Hepatic stellate cell (primary cell): ENCODE data around the gene PCGF3.
"Not testable (repeated sequence)": the region's sequence is repeated elsewhere in the genome, so short reads cannot be mapped to it uniquely, and the experiment has no call there.

Source experiments
- DNase-seq: peaks from one replicate; pipeline ENCODE4 v3.0.0; 2011; ENCODE audit warnings: low spot score

PCGF3 gene

GRCh38 chr4:683247-683897 lies 22.3 kb upstream of the PCGF3 start:
- no peak for DNase-seq

DNA sequence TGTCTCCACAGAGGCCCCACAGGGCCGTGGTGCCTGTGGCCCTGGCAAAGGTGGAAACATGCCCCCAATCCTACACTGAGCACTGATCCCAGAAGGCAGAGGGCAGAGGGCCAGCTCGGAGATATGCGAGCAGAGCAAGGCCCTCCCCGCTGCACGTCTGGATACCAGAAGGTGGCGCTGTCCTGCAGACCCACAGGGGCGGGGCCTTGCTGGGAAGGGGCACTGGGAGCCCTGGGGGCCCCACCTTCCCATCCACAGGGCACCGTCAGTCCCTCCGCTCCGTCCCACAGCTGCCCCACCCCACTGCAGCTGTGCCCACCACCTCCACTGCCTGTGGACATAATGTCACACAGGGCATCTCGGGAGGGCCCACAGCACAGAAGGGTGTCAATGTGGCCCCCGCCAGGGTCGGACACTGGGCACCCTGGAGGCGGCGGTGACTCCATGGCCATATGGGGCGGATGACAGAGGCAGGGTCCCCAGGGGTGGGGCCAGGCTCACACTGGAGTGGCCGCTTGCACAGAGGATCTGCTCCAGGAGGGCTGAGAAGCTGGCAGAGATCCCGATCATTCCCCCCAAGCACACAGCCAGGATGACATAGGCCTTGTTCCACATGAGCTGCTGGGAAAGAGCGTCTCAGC lies 21.5 kb upstream of the PCGF3 start:
- peak; percentile 67 for DNase-seq

- DNase-seq = no peak
Measured at GRCh38 chr4:684623-685327, 20.9 kb upstream of the PCGF3 start.

DNA sequence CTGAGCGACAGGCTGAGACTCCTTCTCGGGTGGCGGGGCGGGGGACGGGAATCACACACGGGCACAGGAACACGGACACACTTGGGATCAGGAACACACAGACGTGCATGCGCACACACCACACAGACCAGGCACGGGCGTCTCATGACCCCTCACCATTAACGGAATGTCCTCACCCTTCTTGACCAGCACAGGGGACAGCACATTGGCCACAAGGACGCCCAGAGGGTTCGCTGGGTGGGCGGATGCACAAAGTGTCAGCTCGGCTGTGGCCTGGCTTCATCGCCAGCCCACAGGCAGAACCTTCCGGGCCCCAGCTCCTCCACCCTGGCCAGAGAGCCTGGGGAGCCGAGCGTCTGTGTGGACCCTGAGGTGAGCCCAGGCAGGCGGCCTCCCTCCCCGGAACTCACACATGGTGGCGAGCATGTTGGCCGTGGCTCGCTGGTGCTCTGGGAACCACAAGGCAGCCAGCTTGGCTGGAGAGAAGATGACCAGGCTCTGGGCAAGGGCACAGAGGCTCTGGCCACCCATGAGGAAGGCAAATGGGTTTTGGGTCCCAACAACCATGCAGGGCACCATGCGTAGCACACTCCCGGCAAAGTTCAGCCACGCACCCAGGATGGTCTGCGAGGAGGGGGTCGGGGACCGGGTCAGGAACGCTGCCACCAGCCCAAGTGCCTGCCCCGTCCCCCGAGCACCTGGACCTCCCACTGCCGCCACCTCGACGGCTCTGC lies 19.8 kb upstream of the PCGF3 start:
- no peak for DNase-seq

DNA sequence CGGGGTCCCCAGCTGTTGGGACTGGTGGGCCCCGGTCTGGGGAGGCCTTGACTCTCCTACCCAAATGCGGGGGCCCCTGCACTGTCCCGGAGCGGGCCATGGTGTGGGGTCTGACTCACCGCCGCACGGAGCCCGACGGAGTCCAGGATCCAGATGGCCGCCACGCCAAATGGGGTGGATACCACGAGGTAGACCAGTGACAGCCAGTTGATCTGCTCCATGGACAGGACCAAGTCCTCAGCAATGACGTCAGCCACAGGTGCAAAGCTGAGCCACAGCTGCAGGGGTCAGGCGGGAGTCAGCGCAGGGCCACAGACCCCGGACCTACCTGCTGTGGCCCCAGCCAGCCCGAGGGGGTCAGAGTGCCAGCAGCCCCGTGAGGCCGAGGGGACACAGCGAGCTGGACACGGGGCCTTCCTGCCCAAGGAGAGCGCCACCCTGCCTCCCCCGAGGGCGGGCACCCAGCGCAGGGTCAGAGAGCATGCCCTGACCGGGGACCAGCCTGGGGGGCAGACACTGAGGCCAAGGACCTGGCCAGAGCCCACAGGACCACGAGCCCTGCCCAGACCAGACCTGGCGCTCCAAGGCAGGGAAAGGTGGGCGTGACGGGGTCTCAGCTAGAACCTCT lies 19.1 kb upstream of the PCGF3 start:
- DNase-seq = no peak

GRCh38 chr4:687048-687970 lies 18.3 kb upstream of the PCGF3 start:
- DNase-seq = peak; percentile 98

- no peak for DNase-seq
Measured at GRCh38 chr4:687971-688853, 17.4 kb upstream of the PCGF3 start.

DNA sequence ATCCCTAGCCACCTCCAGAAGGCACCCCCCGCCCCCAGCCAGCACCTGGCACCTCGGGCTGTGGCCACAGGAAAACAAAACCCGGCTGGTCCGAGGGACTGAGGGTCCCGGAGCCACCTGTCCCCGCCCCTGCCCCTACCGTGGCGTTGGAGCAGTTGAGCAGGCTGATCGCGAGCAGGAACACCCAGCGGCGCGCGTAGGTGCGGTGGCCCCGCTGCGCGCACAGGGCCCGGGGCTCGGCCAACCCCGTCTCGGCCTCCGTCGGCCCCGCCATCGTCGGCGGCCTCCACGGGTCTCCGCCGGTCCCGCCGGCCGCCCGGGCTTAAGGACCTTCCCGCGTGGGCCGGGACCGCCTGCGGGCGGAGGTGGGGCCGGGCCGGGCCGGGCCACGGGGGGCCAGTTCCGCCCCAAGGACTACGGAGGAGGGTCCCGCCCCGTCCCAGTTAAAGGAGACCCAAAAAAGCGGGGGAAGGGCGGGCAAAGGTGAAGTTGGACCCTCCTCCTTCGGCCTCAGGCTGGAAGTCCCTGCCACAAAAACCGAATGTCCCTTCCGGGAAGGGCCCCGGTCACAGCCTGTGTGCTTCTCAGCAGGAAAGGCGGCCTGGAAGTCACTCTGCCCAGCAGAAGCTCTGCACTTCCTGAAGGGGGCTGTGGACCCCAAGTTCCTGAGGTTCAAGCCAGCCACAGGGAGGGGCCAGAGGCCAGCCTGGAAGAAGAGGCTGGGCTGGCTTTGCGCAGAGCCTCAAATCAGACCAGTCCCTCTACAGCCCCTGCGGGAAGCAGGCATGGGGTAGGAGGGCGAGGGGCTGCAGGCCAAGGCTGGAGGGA lies 16.6 kb upstream of the PCGF3 start, which contains the start of gene SLC49A3:
Gene SLC49A3 (minus strand): TSS at position 298 of the 828 bp plus-strand sequence. CDS start 24 bp downstream, at position 274.
- no peak for DNase-seq

- no peak for DNase-seq
Measured at GRCh38 chr4:689723-690122, 15.9 kb upstream of the PCGF3 start.

DNA sequence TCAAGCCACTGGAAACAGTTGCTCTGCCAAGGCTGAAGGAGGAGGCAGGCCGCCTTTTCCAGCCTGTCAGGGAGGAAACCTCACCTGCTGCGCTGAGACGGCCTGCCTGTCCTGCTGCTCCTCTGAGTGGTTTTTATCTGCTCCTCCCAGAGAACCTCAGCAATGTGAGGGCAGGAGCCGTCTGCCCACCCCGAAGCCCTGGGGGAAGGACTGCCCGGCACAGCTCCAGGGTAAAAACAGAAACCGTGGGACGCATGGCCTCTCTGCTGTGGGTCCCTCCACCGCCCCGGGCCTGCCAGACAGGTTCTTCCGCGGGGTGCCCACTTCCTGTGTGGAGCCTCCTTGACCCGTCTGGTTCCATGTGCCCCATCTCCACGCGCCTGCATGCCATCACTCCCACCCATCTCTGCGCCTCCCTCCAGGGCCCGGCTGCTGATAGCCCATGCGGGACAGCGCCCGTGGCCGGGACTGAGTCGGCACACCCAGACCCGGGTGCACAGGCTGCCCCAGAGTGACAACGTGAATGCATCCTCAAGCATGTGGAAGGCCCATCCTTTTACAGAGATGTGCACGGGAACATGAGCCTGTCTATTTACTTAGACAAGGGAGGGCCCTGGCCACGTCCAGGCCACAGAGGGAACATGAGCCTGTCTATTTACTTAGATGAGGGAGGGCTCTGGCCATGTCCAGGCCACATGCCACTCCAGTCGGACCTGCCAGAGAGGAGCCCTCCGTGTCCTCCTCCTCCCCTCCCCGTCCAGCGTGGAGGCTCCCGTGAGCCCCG lies 12.7 kb upstream of the PCGF3 start:
- DNase-seq = no peak

- DNase-seq = not testable (repeated sequence)
Measured at GRCh38 chr4:694341-694940, 11.2 kb upstream of the PCGF3 start.

DNA sequence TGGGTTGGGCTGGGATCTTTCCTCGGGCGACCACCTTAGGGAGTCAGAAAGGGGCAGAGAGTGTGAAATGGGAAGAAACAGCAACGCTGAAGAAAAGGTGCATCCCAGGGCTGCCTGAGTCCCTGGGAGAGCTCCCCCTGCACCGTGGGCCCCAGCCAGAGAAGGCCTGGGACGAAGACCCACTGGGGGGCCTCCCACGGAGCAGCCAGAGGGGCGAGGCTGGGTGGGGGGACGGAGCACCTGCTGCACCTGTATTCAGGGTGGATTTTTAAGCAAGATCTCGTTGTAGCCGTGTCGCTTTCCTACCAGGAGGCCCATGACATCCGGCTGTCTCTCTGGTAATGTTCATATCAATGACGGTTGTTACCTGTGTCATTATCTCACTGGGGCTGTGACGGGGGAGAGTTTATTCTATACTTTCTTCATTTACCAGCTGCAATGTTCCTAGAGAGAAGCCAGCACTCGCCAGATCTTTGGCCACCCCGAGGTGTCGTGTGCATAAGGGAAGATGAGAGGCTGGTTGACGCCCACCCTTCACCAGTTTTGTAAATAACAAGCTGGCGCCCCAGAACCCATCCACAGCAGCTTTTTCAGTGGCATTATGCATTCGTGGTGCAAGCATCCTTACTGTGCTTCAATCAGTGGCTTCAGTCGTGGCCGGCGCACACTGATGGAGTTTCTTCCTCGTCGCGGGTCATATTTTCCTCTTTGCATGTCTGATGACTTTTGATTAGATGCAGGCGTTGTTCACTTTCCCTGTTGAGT lies 5.6 kb upstream of the PCGF3 start:
- no peak for DNase-seq

GRCh38 chr4:700587-701264 lies 4.9 kb upstream of the PCGF3 start:
- no peak for DNase-seq

DNA sequence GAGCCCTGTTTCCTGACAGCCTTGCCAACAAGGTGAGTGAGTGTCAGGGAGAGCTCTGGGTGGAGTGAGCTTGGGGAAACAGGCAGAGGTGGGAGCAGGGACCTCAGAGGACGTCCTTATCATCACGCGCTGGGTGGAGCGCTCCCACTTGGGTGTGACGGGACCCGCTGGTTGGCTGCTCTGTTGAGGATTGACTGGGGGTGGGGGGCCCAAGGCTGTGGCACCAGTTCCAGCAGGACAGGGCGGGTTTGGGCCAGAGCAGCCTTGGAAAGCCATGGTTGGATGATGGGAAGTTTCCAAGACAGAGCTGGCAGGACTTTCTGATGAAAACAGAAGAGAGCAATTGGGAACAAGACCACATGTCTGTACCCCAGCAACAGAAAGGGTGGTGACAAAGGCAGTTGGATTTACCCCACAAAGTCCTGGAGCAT lies 3.0 kb upstream of the PCGF3 start:
- no peak for DNase-seq

GRCh38 chr4:703336-704197 lies 2.1 kb upstream of the PCGF3 start:
- DNase-seq = no peak
